Epithelial cell of esophagus (primary cell): Measurements from ENCODE around the gene ATP5PO.

Experiments used
- DNase-seq: peaks from one replicate; pipeline ENCODE4 v3.0.0; 2010; ENCODE audit warnings: low read depth
- H3K4me3 ChIP-seq: 2 replicates; pipeline ENCODE4 v1.5.1; 2011; ENCODE audit warnings: mild to moderate bottlenecking, low read length, control low read depth
- CTCF ChIP-seq: IDR thresholded peaks from 2 replicates; pipeline ENCODE4 v1.5.1; 2011; ENCODE audit warnings: low read depth, mild to moderate bottlenecking, low read length, control low read depth, inconsistent platforms; ENCODE audit not compliant: insufficient read depth; ENCODE audit errors: missing control alignments

The ATP5PO gene

GRCh38 chr21:33915368-33916199 is at the start of gene ATP5PO:
Gene ATP5PO (minus strand): TSS chr21:33915804. CDS start chr21:33915763, 41 bp downstream.
- peak; percentile 98 for DNase-seq
- TF ChIP-seq CTCF = peak; percentile 2
- peak within 1 kb of the TSS; percentile 92 for H3K4me3 ChIP-seq

GRCh38 chr21:33964706-33965325 is 49.2 kb upstream of the ATP5PO start:
- no peak for DNase-seq
- H3K4me3 ChIP-seq = no peak overlapping the region
- TF ChIP-seq CTCF = no peak

GRCh38 chr21:33963848-33964555 is 48.4 kb upstream of the ATP5PO start:
- no peak overlapping the region for H3K4me3 ChIP-seq
- no peak for DNase-seq
- TF ChIP-seq CTCF = no peak

- TF ChIP-seq CTCF = no peak
- DNase-seq = no peak
- H3K4me3 ChIP-seq = no peak overlapping the region
These were observed 46.7 kb upstream of the ATP5PO start for GRCh38 chr21:33962290-33962689.

GRCh38 chr21:33961061-33961460 is 45.5 kb upstream of the ATP5PO start:
- no peak for TF ChIP-seq CTCF
- no peak overlapping the region for H3K4me3 ChIP-seq
- DNase-seq = no peak

GRCh38 chr21:33959680-33960079 is 44.1 kb upstream of the ATP5PO start:
- H3K4me3 ChIP-seq = no peak overlapping the region
- DNase-seq = no peak
- no peak for TF ChIP-seq CTCF
